K562 (cell line): Measurements from ENCODE around the gene DYNLT2. TPM values are rescaled to one million over a fixed set of nuclear protein-coding genes. Genes with fewer than 3 reads are reported as not detected.

Experiments used
- BCOR ChIP-seq: fragments of 450-650 bp; IDR thresholded peaks from 2 replicates; pipeline ENCODE4 v1.6.1; 2016
- CHD2 ChIP-seq: IDR thresholded peaks from 2 replicates; pipeline ENCODE4 v1.6.1; 2011; ENCODE audit warnings: low read depth, low read length
- ERF ChIP-seq: fragments of 450-650 bp; formaldehyde crosslinking; IDR thresholded peaks from 2 replicates; pipeline ENCODE4 v1.4.0; 2020; ENCODE audit warnings: mild to moderate bottlenecking, mixed read lengths
- GABPA ChIP-seq: fragments of 200-800 bp; sonication (Bioruptor generic); conservative IDR thresholded peaks from 2 replicates; pipeline ENCODE4 v1.6.1; 2016; ENCODE audit warnings: low read depth, missing genetic modification characterization, missing compliant biosample characterization
- HDAC2 ChIP-seq: fragments of 450-650 bp; IDR thresholded peaks from 2 replicates; pipeline ENCODE4 v1.6.1; 2016; ENCODE audit warnings: mild to moderate bottlenecking
- IFI16 ChIP-seq: fragments of 250-450 bp; sonication (Bioruptor Pico); IDR thresholded peaks from 2 replicates; pipeline ENCODE4 v2.1.2; 2022; ENCODE audit warnings: mild to moderate bottlenecking, inconsistent platforms
- KDM1A ChIP-seq, 2 experiments: fragments of 450-650 bp; IDR thresholded peaks; 2 replicates each; pipeline ENCODE4 v1.6.1; 2016; ENCODE audit warnings: mild to moderate bottlenecking in 2 of 2
- NFXL1 ChIP-seq: fragments of 450-650 bp; formaldehyde crosslinking; IDR thresholded peaks from 2 replicates; pipeline ENCODE4 v1.4.0; 2021; ENCODE audit warnings: mild to moderate bottlenecking
- NR2C1 ChIP-seq, 2 experiments: fragments of 450-650 bp; IDR thresholded peaks; 2 replicates each; pipeline ENCODE4 v1.6.1; 2017; ENCODE audit warnings: mild to moderate bottlenecking in 2 of 2, antibody characterized with exemption in 1 of 2, inconsistent platforms in 1 of 2, missing compliant biosample characterization in 1 of 2, missing genetic modification characterization in 1 of 2
- PHF21A ChIP-seq: fragments of 450-650 bp; IDR thresholded peaks from 2 replicates; pipeline ENCODE4 v1.6.1; 2017; ENCODE audit warnings: low read depth, borderline replicate concordance
- RBM14 ChIP-seq: fragments of 200-400 bp; formaldehyde crosslinking; IDR thresholded peaks from 2 replicates; pipeline ENCODE4 v1.6.1; 2018; ENCODE audit warnings: low read depth, mild to moderate bottlenecking, low read length, moderate library complexity, borderline replicate concordance; ENCODE audit not compliant: insufficient read depth
- SRF ChIP-seq, 2 experiments: fragments of 250-450, 450-650 bp in 1 of 2; sonication (Bioruptor Pico) in 1 of 2; sonication (generic) in 1 of 2; formaldehyde crosslinking; IDR thresholded peaks; 2 replicates each; pipeline versions ENCODE4 v1.5.0 to v1.5.1; 2020 to 2022; ENCODE audit warnings: mild to moderate bottlenecking in 1 of 2, missing genetic modification reagents in 1 of 2
- TEAD4 ChIP-seq, 2 experiments: sonication (generic) in 1 of 2; formaldehyde crosslinking in 1 of 2; IDR thresholded peaks; 2 replicates each; pipeline versions ENCODE4 v1.6.1 to v1.8.0; 2012 to 2022; ENCODE audit warnings: borderline replicate concordance in 1 of 2, inconsistent platforms in 1 of 2, low read length in 1 of 2, mild to moderate bottlenecking in 1 of 2, missing genetic modification reagents in 1 of 2
- YY1 ChIP-seq, 3 experiments: IDR thresholded peaks; 2 replicates each; pipeline ENCODE4 v1.6.1; 2011; ENCODE audit warnings: low read length in 2 of 3, mild to moderate bottlenecking in 2 of 3, moderate library complexity in 2 of 3, borderline replicate concordance in 1 of 3, control low read depth in 1 of 3, low read depth in 1 of 3; ENCODE audit not compliant: insufficient read depth in 3 of 3, insufficient replicate concordance in 2 of 3, control insufficient read depth in 1 of 3, insufficient read length in 1 of 3; ENCODE audit errors: extremely low read depth in 1 of 3
- ZNF561 ChIP-seq: fragments of 450-650 bp; formaldehyde crosslinking; conservative IDR thresholded peaks from 2 replicates; pipeline ENCODE4 v1.4.0; 2020; ENCODE audit warnings: mild to moderate bottlenecking, moderate library complexity
- ZNF830 ChIP-seq: fragments of 250-450 bp; sonication (Bioruptor Pico); IDR thresholded peaks from 2 replicates; pipeline ENCODE4 v1.5.0; 2021; ENCODE audit warnings: mild to moderate bottlenecking
- polyA plus RNA-seq, 8 experiments: library from polyadenylated mRNA; depleted of rRNA in 4 of 8; stranded (reverse) in 5 of 8; unstranded in 3 of 8; fragments of >200 nt; fragmentation: Nextera tagmentation in 2 of 8; fragmentation: Illumina TruSeq in 1 of 8; extraction: Ambion mirVana in 2 of 8; extraction: Trizol in 1 of 8; gene quantifications; 2 replicates each; pipeline versions ENCODE4 v1.2.1 to v1.2.3, GENCODE V29; 2011 to 2014; ENCODE audit warnings: inconsistent platforms in 1 of 8, missing spikeins in 1 of 8
- total RNA-seq, 7 experiments: library from RNA; depleted of rRNA in 6 of 7; stranded (reverse); fragments of >200 nt in 6 of 7; fragmentation: Illumina TruSeq in 2 of 7; extraction: Trizol in 2 of 7; gene quantifications; 2 replicates each; pipeline versions ENCODE4 v1.2.1 to v1.2.3, GENCODE V29; 2011 to 2021; ENCODE audit warnings: low replicate concordance in 1 of 7
- TF ChIP-seq, protein P1 (sequence below), 2 experiments: IDR thresholded peaks; 2 replicates each; pipeline ENCODE4 v1.6.1; 2012; ENCODE audit warnings: improper control_type of control experiment in 2 of 2, low read depth in 2 of 2, low read length in 2 of 2, borderline replicate concordance in 1 of 2
- TF ChIP-seq, protein P2 (sequence below): fragments of 250-450 bp; sonication (Bioruptor Pico); IDR thresholded peaks from 2 replicates; pipeline ENCODE4 v1.8.0; 2021; ENCODE audit warnings: mild to moderate bottlenecking, moderate library complexity
- TF ChIP-seq, protein P3 (sequence below), 2 experiments: IDR thresholded peaks; 2 replicates each; pipeline ENCODE4 v1.6.1; 2011; ENCODE audit warnings: borderline replicate concordance in 1 of 2, control low read depth in 1 of 2, low read depth in 1 of 2, low read length in 1 of 2, mild to moderate bottlenecking in 1 of 2, mixed read lengths in 1 of 2, moderate library complexity in 1 of 2; ENCODE audit not compliant: insufficient read depth in 1 of 2, insufficient read length in 1 of 2, poor library complexity in 1 of 2, severe bottlenecking in 1 of 2; ENCODE audit errors: extremely low read depth in 1 of 2
- TF ChIP-seq, protein P4 (sequence below): fragments of 250-450 bp; sonication (Bioruptor Pico); IDR thresholded peaks from 2 replicates; pipeline ENCODE4 v1.4.0; 2020; ENCODE audit warnings: mild to moderate bottlenecking, moderate library complexity

Gene DYNLT2
- total and polyA plus RNA-seq, 9 of the 15 experiments (the other 6 are each of a cell fraction or from before 2014, with no cell fraction given) = 2.0 to 12.8 (median 6.3) TPM

DNA sequence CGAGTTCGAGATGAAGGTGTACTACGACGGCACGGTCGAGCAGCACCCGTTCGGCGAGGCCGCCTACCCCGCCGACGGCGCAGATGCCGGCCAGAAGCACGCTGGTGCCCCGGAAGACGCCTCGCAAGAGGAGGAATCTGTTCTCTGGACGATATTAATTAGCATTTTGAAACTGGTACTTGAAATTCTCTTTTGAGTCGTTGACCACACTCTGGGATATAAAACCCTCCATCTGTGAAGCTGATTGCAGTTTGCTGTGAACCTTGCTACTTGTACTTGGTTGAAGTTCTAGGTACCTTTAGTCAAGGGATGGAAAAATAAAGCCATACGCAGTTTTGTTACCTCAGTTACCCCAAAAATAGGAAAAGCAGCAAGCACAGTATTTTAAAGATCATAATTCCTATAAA lies 48.5 kb downstream of the DYNLT2 start (continued):
- TF ChIP-seq, protein P1, sequence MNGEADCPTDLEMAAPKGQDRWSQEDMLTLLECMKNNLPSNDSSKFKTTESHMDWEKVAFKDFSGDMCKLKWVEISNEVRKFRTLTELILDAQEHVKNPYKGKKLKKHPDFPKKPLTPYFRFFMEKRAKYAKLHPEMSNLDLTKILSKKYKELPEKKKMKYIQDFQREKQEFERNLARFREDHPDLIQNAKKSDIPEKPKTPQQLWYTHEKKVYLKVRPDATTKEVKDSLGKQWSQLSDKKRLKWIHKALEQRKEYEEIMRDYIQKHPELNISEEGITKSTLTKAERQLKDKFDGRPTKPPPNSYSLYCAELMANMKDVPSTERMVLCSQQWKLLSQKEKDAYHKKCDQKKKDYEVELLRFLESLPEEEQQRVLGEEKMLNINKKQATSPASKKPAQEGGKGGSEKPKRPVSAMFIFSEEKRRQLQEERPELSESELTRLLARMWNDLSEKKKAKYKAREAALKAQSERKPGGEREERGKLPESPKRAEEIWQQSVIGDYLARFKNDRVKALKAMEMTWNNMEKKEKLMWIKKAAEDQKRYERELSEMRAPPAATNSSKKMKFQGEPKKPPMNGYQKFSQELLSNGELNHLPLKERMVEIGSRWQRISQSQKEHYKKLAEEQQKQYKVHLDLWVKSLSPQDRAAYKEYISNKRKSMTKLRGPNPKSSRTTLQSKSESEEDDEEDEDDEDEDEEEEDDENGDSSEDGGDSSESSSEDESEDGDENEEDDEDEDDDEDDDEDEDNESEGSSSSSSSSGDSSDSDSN (IDR thresholded peaks at IDR 0.05; ENCODE audit: borderline replicate concordance in 1 of 2, low read depth in 2 of 2, low read length in 2 of 2) = no peak
- TF ChIP-seq, protein P2, sequence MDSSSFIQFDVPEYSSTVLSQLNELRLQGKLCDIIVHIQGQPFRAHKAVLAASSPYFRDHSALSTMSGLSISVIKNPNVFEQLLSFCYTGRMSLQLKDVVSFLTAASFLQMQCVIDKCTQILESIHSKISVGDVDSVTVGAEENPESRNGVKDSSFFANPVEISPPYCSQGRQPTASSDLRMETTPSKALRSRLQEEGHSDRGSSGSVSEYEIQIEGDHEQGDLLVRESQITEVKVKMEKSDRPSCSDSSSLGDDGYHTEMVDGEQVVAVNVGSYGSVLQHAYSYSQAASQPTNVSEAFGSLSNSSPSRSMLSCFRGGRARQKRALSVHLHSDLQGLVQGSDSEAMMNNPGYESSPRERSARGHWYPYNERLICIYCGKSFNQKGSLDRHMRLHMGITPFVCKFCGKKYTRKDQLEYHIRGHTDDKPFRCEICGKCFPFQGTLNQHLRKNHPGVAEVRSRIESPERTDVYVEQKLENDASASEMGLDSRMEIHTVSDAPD (CRISPR knock-in tag) = no peak
- TF ChIP-seq BCOR = no peak
- 0 out of 4 replicates have a peak, but pooled peaks of 1 of the 2 experiments have one; percentile 25 for TF ChIP-seq SRF (CRISPR knock-in tag; IDR thresholded peaks at IDR 0.05)
- no peak for TF ChIP-seq ERF (CRISPR knock-in tag)
- no peak for TF ChIP-seq ZNF561 (CRISPR knock-in tag)
- no peak for TF ChIP-seq RBM14
- TF ChIP-seq, protein P3, sequence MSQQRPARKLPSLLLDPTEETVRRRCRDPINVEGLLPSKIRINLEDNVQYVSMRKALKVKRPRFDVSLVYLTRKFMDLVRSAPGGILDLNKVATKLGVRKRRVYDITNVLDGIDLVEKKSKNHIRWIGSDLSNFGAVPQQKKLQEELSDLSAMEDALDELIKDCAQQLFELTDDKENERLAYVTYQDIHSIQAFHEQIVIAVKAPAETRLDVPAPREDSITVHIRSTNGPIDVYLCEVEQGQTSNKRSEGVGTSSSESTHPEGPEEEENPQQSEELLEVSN (IDR thresholded peaks at IDR 0.05; ENCODE audit: borderline replicate concordance in 1 of 2, extremely low read depth in 1 of 2, insufficient read depth in 1 of 2, insufficient read length in 1 of 2, low read depth in 1 of 2, low read length in 1 of 2, poor library complexity in 1 of 2, severe bottlenecking in 1 of 2) = peak in 1 of 2 experiments; percentile 2
- TF ChIP-seq, protein P4, sequence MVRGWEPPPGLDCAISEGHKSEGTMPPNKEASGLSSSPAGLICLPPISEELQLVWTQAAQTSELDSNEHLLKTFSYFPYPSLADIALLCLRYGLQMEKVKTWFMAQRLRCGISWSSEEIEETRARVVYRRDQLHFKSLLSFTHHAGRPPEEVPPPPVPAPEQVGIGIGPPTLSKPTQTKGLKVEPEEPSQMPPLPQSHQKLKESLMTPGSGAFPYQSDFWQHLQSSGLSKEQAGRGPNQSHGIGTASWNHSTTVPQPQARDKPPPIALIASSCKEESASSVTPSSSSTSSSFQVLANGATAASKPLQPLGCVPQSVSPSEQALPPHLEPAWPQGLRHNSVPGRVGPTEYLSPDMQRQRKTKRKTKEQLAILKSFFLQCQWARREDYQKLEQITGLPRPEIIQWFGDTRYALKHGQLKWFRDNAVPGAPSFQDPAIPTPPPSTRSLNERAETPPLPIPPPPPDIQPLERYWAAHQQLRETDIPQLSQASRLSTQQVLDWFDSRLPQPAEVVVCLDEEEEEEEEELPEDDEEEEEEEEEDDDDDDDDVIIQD (CRISPR knock-in tag) = no peak
- no peak for TF ChIP-seq PHF21A
- 0 out of 2 replicates have a peak, but pooled peaks have one; percentile 21 for TF ChIP-seq CHD2
- no peak for TF ChIP-seq KDM1A (IDR thresholded peaks at IDR 0.05)
- no peak for TF ChIP-seq GABPA
- no peak for TF ChIP-seq ZNF830 (CRISPR knock-in tag)
- TF ChIP-seq TEAD4 (IDR thresholded peaks at IDR 0.05; ENCODE audit: low read length) = no peak
- peak; percentile 76; the same call in 1 of the 2 replicates for TF ChIP-seq TEAD4 (CRISPR knock-in tag; IDR thresholded peaks at IDR 0.05; ENCODE audit: borderline replicate concordance)
- no peak for TF ChIP-seq IFI16
- 0 out of 2 replicates have a peak, but pooled peaks have one; percentile 12 for TF ChIP-seq NR2C1 (IDR thresholded peaks at IDR 0.05)
- TF ChIP-seq NR2C1 (tag; IDR thresholded peaks at IDR 0.05) = no peak
- no peak for TF ChIP-seq NFXL1
- TF ChIP-seq YY1 (IDR thresholded peaks at IDR 0.05; ENCODE audit: borderline replicate concordance in 1 of 3, control insufficient read depth in 1 of 3, extremely low read depth in 1 of 3, insufficient read depth in 3 of 3, insufficient read length in 1 of 3, insufficient replicate concordance in 2 of 3, low read depth in 1 of 3, low read length in 2 of 3) = no peak
- TF ChIP-seq HDAC2 = no peak
